ENCODE measurements around the gene THEM4.

DNA sequence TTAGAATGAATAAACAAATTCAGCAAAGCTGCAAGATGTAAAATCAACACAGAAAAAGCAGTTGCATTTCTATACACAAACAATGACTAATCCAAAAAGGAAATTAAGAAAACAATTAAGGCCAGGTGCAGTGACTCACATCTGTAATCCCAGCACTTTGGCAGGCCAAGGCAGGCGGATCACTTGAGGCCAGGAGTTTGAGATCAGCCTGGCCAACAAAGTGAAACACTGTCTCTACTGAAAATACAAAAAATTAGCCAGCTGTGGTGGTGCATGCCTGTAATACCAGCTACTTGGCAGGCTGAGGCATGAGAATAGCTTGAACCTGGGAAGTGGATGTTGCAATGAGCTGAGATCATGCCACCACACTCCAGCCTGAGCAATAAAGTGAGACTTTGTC, 22.3 kb downstream of the THEM4 start:
- TF ChIP-seq, protein P1, sequence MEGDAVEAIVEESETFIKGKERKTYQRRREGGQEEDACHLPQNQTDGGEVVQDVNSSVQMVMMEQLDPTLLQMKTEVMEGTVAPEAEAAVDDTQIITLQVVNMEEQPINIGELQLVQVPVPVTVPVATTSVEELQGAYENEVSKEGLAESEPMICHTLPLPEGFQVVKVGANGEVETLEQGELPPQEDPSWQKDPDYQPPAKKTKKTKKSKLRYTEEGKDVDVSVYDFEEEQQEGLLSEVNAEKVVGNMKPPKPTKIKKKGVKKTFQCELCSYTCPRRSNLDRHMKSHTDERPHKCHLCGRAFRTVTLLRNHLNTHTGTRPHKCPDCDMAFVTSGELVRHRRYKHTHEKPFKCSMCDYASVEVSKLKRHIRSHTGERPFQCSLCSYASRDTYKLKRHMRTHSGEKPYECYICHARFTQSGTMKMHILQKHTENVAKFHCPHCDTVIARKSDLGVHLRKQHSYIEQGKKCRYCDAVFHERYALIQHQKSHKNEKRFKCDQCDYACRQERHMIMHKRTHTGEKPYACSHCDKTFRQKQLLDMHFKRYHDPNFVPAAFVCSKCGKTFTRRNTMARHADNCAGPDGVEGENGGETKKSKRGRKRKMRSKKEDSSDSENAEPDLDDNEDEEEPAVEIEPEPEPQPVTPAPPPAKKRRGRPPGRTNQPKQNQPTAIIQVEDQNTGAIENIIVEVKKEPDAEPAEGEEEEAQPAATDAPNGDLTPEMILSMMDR (IDR thresholded peaks at IDR 0.05), result no peak
- TF ChIP-seq POLR2A (IDR thresholded peaks at IDR 0.05), result no peak
